Fibroblast of peridontal ligament (primary cell): ENCODE measurements around the gene NCKAP5.
"Not testable (repeated sequence)": the region's sequence is repeated elsewhere in the genome, so short reads cannot be mapped to it uniquely, and the experiment has no call there.

Experiments
- DNase-seq: peaks from one replicate; pipeline ENCODE4 v3.0.0-alpha.2; 2010; ENCODE audit errors: extremely low read depth

The NCKAP5 gene

DNA sequence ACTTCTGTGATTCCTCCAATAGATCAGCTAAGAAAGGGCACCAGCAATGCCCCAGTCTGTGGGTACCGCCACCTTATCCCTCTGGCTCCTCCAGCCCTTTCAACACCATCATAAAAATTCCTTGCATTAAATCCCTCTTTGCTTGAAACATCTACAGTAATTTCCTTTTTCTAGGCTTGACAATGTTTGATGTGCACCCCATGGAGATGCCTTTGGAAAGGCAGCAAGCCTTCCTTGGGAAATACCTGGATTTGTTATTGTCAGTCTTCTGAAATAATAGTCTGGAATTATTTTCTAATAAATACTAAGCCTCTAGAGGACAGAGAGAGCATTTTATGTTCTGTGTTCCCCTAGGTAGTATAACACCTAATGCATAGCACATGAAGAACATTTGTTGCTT is 46.1 kb downstream of the NCKAP5 start:
- no peak for DNase-seq

DNA sequence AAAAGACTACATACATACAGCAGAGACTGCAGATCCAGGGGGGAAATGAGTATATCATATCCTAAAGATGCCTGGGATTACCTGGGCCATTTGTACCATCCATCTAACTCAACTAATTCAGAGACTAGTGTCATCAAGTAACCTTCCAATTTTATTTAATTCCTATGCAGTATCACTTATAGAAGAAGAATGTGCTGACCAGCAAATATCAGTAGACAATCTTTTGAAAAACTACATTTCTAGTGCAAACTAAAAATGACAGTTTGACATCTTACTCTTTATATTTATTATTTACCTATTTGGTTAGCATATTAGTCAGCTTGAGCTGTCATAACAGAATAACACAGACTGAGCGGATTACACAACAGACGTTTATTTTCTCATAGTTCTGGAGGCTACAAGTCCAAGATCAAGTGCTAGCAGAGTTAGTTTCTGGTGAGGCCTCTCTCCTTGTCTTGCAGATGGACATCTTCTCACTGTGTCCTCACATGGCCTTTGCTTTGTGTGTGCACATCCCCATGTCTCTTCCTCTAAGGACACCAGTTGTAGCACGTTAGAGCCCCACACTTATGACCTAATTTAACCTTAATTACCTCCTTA is 47.0 kb downstream of the NCKAP5 start:
- no peak for DNase-seq

DNA sequence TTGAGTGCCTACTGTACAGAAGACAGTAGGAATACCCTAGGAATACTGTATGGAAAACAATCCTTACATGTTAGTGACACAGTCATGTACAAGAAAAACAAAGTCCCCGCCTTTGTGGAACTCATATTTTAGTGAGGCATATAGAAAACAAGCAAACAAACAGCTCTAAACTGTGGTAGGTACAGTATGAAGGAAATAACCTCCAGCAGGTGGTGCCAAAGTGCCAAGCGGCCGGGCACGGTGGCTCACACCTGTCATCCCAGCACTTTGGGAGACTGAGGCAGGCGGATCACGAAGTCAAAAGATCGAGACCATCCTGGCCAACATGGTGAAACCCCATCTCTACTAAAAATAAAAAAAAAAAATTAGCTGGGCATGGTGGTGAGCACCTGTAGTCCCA is 48.6 kb downstream of the NCKAP5 start:
- not testable (repeated sequence) for DNase-seq

DNA sequence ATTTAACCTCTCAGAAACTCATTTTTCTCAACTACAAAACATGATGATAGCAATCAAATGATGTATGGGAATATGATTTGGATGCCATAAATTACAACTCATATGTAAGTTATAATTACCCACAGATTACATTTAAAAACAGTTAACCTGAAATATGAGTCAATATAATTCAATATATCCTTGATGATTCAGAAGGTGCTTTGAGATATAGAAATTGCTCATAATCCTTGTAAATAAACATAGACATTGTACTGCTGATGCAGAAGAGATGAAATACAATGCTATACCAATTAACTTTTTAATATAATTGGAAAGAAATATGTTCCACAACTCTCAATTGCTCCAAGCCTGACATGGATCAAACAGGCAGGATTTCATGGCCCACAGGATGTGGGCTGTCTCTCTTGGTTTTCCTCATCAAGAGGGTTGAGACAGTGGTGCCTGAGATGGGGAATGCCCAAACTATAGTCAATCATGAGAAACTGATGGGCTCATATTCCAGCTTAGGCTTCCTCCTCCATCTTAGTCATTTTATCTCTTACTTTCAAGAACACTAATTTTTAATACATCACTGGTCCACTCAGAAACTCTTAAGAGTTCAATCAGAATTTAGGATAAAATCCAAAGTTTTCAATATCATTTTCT is 49.4 kb downstream of the NCKAP5 start:
- no peak for DNase-seq

DNA sequence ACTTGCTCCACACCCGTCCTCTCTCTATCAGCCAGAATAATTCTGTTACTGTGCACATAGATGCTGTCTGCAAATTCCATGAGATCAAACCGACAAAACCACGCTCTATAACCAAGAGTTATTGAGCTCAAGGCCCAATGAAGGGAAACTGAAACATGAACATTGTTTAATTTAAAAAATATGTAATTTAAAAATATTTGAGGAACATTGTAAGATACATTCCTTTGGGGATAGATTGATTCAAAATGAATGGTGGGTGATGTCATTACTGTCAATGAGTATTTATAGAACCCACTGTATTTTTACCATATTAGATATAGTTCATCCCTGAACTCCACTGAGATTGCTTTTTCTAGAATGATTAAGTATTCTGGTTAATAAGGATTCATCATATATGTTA is 50.4 kb downstream of the NCKAP5 start:
- peak; percentile 70 for DNase-seq

DNA sequence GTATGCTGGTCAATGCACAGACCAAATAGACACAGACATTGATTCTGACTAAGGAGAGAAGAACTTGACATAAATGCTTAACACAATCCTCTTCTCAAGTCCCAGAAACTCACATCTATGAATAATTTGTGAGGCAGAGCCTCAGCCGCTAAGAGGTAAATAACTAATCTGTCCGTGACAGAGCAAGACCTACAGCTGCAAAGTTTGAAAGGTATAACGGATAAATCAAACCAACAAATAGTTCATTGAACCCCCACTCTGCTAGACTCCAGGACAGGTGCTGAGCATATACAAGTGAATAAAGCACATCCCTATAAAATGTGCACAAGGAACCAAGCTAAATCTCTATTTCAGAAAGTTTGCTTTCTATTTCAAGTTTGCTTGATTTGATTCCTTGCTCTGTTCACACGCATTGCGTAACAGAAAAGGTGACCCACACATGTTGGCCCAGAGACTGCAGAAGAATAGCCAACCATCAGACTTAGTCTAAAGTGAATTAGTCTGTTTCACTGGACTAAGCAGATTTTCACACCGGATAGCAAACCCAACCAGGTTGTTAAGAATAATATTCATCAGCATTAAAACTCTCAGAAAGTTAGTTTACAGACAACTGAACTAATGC is 51.7 kb downstream of the NCKAP5 start:
- no peak for DNase-seq

DNA sequence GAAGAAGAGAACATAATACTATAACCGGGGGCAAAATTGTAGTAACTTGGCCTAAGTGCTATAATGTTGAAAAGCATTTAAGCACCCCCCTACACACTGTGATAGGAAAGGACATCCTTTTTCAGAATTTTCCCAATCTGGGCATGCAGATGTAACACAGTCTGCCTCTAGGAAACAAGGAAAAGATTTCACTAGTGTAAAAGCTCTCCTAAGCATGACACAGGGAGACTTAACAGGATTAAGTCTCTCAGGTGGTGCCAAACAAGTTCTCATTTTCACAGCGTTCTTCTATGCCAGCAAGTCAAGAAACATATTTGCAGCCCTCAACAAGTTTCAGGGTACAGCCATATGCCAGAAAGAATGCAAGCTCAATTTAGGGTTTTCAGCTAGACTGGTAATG is 53.0 kb downstream of the NCKAP5 start:
- DNase-seq, result no peak

DNA sequence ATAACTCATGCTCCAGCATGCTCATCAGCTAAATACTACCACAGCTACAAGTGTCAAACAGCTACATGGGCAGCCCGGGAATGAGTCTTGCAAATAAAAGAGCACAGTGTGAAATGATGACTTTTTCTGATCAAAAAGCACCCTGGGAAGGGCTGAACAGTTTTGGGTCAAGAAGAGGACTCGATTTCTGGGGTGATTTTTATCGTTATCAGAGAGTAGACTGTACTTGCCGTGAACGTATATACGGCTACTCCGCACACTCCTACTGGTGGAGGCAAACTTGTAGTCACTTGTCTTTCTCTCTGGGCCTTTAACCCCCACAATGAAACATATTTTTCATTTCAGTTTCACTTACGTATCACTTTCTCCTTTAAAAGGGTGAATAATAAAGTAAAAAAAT is 54.4 kb downstream of the NCKAP5 start:
- no peak for DNase-seq

DNA sequence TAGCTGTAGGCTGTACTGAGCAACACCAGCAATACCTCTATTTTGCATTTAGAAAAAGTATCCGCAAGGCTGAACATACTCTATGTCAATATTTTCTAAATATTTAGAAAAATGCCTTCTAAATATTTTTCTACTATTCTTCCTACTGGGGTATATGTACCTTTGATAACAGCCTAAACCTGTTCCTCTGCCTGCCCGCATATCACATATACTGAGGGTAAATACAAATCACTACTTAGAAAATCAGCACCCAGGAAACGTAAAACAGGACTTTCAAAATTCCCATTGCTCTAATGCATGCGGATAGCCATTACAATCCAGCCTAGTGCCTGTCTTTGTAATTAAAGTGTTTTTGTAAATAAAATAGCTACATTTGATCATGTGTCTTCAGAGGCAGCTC is 56.1 kb downstream of the NCKAP5 start:
- DNase-seq, result no peak

DNA sequence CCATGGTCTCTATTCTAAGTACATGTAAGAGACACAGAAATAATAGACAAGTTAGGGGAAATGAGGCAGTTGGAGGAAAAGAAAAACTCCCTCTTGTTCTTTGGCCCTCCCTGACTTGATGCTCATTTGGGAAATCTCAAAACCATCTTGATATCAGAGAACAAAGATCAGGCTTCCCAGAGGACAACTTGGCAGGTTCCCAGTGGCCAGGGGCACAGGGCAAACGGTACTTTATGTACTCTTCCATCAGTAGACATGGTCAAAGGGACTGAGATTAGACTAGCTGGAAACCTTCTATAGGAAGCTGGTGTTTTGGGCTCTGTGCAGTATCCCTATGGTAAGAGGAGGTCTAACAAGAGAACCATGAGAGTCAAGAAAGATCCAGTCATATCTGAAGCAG is 56.6 kb downstream of the NCKAP5 start:
- DNase-seq, result no peak

DNA sequence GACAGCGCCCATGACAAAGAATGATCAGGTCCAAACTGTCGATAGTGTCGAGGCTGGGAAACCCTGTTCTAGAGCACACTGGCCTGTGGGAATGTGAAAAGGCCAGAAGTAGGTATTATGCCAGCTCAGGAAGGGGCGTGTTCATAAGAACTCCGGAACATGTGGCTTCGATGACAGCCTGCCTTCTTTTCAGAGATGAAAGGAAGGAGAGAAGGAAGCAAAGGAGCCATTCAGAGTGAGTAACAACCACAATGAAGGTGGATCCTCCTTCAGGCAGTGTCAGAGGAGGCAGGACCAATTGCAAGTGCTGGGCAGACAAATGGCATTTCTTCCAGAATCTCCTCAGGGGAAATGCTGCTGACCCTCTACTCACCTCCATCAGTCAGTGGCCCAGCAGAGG is 58.5 kb downstream of the NCKAP5 start:
- DNase-seq, result no peak

DNA sequence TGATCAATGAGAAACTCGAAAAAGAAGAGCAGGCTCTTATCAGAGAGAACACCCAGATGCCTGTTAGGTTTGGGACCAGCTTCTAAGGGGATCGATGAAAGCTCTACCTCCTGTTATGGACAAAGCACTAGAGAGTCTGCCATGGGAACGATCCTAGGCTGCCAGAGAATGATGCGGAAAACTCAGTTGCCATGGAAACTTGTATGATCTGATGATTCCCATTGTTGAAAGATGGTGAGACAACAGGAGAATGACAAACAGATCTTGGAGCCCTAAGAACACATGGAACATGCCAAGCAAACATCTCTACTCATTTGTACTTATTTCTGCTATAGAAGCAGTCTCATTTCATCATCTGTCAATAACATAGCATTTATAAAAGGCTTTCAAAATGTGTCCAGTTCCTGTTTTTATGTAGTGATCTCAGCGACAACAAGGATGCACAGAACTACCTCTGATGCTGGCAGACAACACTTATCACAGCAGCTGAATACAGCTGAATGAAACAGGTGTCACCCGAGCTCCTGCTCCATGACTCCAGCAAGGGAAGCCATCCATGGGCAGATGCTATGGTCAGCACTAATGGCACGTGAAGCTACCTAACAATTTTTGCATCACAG is 59.6 kb downstream of the NCKAP5 start:
- DNase-seq, result no peak

DNA sequence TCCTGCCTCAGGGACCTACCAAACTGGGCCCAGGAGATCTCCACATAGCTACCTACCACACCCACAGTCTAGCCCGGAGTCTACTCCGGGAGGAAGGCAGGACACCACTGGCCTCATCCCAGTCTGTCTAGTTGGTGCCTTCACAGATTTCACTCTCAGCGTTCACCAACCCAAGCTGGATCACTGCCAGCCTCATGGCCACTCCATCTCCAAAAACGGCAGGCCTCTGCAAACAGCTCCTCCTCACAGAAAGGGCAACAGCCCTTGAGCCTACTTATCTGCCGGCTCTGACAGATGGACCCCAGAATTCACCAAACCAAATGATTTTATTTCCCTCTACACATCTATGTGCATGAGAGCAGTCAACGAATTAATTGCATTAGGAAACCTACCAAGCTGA is 61.3 kb downstream of the NCKAP5 start:
- DNase-seq, result no peak

DNA sequence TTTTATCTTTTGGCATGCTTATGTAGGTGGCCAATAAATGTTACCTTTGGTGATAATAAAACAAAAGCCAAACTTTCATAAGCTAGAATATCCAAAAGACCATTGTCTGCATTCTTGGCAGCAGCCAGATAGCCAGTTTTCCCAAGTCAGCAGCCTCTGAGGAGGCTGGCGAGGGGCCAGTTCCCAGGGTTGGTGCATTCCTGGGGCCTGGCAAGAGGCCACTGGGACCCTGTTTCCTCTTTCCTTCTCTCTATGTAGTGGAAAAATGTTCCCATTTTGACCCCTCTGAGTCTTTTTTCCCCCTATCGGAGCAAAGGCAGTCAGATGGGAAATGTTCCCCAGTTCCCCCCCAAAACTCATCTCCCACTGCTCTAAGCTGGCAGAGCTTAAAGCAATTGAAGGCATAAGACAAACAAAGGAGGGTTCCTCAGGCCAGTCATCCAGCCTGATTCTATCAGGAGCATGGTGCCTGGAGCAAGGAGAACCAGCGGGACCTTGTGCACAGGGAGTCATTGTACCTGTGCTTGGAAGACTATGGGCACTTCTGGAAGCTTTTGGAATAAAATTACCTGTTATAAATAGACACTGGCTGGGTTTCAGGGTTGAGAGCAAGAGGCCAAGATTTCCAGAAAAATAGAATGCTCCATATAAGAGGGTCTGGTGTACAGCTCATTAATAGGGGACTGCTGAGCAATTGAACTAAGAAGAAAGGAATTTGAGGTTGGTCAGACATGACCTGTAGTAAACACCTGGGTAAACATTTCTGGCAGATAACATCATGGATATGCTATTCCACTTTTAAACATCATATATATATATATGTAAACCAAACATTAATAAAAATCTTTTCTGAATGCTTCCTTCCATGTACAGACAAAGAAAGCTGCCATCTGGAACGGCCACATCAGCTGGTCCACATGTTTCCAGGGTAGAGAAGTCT is 63.4 kb downstream of the NCKAP5 start:
- DNase-seq, result peak; percentile 56

DNA sequence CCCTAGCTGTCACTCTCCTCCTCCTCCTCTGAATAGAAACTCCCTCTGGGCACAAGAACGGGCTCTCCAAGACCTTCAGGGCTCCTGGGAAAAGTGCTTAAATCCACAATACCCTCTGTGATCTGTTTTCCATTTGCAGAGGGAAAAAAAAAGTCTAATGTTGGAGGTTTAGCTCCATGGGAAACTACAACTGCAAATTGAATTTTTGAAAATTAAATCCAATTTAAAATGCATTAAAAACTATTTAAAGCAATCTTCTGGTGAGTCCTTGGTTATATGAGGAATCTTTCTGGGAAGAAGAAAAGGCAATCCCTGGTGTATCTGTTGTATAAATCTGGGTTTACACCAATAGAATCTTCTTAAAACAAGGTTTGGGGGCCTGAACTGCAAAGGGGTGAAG is 64.3 kb downstream of the NCKAP5 start:
- DNase-seq, result no peak

DNA sequence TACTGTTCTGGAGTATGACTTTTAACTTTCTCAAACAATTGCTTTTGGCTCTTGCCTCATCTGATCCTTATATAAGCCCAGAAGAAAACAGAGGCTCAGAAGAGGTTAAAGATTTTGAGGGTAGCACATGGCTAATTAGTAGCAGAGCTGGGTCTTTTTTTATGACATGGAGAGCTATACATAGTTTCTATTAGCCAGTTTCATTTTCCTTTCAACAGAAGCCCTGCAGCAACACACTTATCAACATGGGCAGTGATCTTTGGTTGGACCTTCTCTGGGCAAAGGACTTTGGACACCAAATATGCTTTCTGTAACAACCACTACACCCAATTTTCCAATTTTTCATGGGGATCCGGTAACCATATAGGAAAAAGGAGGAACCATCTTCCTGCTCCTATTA is 64.9 kb downstream of the NCKAP5 start:
- no peak for DNase-seq

DNA sequence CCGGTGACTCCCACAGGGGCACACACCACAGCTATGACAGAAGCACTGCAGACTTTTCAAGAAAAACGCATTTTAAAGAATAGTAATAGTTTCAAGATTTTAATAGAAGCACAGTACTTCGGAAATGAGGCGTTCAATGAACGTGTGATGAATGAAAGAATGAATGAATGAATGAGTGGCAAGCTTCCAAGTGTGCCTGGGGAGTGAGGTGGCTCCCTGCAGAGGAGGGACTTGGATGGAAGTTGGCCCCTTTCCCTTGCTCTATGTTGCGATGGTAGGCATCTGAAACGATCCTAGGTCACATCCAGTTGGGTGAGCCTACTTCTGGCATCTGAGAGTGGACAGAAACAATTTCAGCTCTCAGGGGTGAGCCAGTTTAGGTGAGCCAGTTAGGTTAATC is 65.6 kb downstream of the NCKAP5 start:
- no peak for DNase-seq

DNA sequence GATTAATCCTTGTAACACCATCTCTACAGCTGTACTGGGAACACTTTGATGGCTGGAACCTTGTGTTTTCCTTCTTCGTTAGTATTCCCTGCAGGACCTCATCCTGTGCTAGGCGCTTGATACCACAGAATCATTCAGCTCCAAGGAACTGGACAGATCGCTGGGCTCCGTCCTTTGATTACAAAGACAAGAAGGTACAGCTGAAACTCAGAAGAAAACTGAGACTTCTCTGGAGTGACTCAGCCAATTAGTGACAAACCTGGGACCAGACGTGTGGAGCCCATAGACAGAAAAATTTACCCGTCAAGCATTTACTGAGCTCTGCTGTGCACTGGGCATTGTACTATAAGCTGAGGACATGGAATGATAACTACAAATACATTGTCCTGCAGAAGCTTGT is 67.3 kb downstream of the NCKAP5 start:
- DNase-seq, result no peak

DNA sequence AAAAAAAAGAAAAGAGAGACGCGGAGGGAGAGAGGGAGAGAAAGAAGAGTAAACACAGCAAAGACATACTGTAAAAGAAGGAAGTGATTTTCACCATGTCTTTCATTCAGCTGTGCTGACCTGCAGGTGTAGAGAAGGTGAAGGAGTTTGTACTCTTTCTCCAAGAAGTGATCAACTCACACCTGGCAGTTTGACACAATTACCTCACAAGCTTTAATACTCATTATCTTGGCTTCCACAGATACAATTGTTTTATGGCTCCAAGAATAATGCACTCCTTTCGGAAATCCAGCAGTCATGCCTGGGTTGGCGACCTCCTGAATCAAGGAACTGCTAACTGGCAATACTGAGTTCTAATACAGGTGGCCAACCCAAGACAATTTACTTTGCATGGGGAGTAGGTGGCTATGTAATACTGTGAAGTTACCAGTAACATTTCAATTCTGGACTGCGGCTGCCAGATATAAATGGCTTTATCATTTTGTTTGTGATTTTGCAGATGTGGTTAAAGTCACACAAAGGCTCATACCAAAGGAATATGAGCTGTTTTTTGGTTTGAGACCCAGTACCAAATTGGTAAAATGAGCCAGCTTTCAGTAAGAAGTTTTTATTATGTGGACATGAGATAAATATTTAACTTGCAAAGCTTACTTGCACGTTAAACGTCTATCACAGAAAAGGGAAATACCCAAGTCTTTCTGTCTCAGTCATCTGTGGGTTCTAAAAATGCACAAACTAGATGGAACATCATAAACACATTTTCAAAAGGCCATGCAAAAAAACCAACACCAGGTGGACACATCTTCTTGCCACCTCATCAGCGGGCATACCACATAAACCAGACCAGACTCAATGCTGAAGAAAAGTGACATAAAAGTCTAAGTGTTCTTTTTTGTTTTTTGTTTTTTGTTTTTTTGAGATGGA is 69.3 kb downstream of the NCKAP5 start:
- no peak for DNase-seq

DNA sequence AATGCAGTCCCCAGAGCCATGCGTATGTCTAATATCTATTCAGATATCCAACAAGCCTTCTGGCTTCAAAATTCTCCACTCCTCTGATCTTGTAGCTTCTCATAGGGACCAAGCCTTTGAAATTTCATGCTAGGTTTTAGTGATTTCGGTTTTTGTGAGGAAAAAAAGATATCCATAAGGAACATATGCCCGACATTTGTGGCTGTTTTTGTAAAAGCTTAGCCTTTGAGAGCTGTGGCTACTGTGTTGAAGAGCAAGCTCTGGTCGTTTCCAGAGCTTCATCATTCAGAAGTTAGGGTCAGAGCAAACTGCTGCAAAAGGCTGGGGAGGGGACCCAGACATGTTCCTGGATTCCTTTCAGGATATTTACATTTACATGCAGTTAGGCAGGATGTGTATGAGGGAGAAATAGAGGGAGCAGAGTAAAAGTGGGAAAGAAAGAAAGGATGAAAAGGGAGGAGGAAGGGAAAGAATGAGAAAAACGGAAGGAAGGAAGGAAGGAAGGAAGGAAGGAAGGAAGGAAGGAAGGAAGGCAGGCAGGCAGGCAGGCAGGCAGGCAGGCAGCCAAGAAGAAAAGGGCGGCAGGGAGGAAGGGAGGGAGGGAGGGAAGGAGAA is 70.2 kb downstream of the NCKAP5 start:
- no peak for DNase-seq
